B cell (primary cell): ENCODE results near the gene SHB.

ENCODE experiments used
- CTCF ChIP-seq: fragments of 200-600 bp; IDR thresholded peaks from one replicate; pipeline ENCODE4 v1.8.0; 2022; ENCODE audit warnings: antibody characterized with exemption, mild to moderate bottlenecking
- EZH2 ChIP-seq: IDR thresholded peaks from 2 replicates; pipeline ENCODE4 v1.6.1; 2012; ENCODE audit warnings: borderline replicate concordance, low read depth, mild to moderate bottlenecking, moderate library complexity, low read length; ENCODE audit not compliant: insufficient read depth, poor library complexity, severe bottlenecking

- TF ChIP-seq CTCF (no peak), EZH2 (no peak)
Observed at GRCh38 chr9:37915911-37916470, 153.0 kb downstream of the SHB start.
